ENCODE results near the gene ABHD2. TPM values are rescaled to one million over a fixed set of nuclear protein-coding genes. Genes with fewer than 3 reads are reported as not detected.
"Not testable (repeated sequence)": the region's sequence is repeated elsewhere in the genome, so short reads cannot be mapped to it uniquely, and the experiment has no call there.

The ABHD2 gene
- total RNA-seq, 3 donors from 2014 or later = 48.9 to 72.6 (median 64.1) TPM

DNA sequence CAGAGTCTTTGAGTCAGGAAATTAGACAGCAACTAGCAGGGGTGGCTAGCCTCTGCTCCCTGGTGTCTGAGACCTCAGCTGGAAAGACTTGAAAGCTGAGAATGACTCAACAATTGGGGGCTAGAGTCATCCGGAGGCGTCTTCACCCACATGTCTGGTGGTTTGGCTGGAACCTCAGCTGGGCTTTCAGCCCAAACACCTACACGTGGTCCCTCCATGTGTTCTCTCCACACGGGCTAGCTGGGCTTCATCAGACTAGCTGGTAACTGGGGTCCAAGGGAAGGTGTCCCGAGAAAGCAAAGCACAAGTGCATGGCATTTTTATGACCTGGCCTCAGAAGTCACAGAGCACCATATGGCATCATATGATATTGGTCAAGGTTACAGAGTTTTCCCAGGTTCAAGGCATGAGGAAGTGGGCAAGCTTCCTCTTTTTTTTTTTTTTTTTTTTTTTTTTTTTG, 19.9 kb upstream of the ABHD2 start:
- H3K4me3 Mint-ChIP-seq = no peak overlapping the region
- peaks cover 19% of the 10 kb centered on the region for H3K9me3 Mint-ChIP-seq
- peaks cover 11% of the 10 kb centered on the region for H3K4me1 Mint-ChIP-seq (ENCODE audit: low read depth)
- peaks cover 2% of the 10 kb centered on the region for H3K27me3 Mint-ChIP-seq (ENCODE audit: low read depth)
- DNase-seq (peak; percentile 17), ATAC-seq (peak; percentile 82 to 89)
- H3K36me3 Mint-ChIP-seq (ENCODE audit: insufficient read depth) = peaks cover 2% of the 10 kb centered on the region

DNA sequence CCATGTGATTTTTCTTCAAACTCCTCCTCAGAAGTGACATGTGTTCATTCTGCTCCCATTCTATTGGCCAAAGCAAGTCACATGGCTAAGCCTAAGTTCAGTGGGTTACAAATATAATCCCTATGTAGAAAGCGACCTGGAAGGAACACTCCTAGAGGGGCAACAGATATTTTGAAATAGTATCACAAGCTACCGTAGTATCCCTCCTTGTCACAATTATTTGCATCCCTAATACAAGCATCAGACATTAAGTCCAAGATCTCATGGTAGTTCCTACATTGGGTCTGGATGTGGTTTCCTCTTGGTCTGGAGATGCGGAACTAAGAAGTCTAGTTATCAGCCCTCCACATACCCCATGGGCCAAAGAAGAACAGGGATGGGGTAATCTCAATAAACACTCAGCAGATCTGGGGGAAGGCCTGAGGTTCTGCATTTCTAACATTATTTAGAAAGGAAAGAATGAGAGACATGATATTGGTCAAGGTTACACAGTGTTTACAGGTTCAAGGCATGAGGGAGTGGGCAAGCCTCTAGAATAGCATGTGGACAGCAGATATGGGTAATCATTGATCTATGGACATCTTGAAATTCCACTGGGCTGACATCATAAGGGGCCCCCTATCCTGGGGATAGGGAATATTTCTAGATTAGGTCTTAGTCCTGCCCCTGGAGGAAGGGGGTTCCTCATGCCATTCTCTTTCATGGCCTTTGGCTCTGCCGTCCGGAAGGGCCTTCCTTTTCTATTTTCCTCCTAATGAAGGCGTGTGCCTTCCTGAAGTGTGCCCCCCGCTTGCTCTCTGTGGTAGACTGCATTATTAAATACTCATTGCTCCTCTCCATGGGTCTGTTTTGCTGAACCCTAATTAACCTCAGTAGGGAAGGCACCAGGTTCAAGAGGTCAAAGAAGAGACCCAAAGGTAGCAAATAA, 17.8 kb upstream of the ABHD2 start:
- Mint-ChIP-seq H3K9me3 (peaks cover 19% of the 10 kb centered on the region), H3K36me3 (ENCODE audit: insufficient read depth) (peaks cover 2% of the 10 kb centered on the region), H3K4me3 (no peak overlapping the region), H3K4me1 (ENCODE audit: low read depth) (peaks cover 11% of the 10 kb centered on the region), H3K27me3 (ENCODE audit: low read depth) (peaks cover 2% of the 10 kb centered on the region)
- DNase-seq = no peak
- no peak for ATAC-seq

DNA sequence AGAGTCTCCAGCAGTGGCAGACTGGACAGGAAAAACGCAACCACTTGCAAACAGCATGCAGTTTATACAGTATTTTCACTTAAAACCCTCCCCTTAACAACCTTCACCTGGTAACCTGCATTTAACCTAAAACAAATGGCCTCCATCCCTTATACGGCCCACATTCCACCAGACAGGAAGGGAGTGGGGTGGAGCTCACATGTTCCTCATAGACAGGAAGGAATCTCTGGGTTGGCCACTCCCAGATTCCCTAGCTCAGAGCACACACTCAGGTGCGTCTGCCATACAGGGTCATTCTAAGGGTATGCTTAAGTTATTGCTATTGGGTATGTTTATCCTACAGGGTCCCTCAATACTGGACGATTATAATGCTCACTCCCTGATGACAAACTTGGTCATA, 16.8 kb upstream of the ABHD2 start:
- ATAC-seq (no peak), DNase-seq (no peak)
- peaks cover 2% of the 10 kb centered on the region for H3K27me3 Mint-ChIP-seq (ENCODE audit: low read depth)
- peaks cover 2% of the 10 kb centered on the region for H3K36me3 Mint-ChIP-seq (ENCODE audit: insufficient read depth)
- H3K4me1 Mint-ChIP-seq (ENCODE audit: low read depth) = peaks cover 11% of the 10 kb centered on the region
- H3K9me3 Mint-ChIP-seq = peaks cover 13% of the 10 kb centered on the region
- H3K4me3 Mint-ChIP-seq = no peak overlapping the region

DNA sequence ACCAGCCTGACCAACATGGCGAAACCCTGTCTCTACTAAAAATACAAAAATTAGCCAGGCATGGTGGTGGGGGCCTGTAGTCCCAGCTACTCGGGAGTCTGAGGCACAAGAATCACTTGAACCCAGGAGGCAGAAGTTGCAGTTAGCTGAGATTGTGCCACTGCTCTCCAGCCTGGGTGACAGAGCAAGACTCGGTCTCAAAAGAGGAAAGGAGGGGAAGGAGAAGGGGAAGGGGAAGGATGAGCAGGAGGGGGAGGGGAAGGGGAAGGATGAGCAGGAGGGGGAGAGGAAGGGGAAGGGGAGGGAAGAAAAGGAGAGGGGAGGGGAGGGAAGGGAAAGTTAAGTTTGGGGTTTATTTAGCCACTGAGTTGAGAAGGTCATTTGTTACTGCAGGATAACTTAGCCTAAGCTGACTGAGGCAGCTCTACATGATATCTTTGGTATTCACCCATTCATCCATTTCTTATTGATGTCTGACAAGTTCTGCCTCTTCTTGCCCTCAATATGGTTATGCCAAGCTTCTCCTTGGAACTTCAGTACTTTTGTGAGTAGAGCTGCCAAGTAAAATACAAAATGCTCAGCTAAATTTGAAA, 15.9 kb upstream of the ABHD2 start:
- Mint-ChIP-seq H3K36me3 (ENCODE audit: insufficient read depth) (no peaks in the 10 kb centered on the region), H3K9me3 (peaks cover 5% of the 10 kb centered on the region), H3K27me3 (ENCODE audit: low read depth) (peaks cover 2% of the 10 kb centered on the region), H3K4me1 (ENCODE audit: low read depth) (peaks cover 11% of the 10 kb centered on the region), H3K4me3 (no peak overlapping the region)
- ATAC-seq = no peak
- no peak for DNase-seq

DNA sequence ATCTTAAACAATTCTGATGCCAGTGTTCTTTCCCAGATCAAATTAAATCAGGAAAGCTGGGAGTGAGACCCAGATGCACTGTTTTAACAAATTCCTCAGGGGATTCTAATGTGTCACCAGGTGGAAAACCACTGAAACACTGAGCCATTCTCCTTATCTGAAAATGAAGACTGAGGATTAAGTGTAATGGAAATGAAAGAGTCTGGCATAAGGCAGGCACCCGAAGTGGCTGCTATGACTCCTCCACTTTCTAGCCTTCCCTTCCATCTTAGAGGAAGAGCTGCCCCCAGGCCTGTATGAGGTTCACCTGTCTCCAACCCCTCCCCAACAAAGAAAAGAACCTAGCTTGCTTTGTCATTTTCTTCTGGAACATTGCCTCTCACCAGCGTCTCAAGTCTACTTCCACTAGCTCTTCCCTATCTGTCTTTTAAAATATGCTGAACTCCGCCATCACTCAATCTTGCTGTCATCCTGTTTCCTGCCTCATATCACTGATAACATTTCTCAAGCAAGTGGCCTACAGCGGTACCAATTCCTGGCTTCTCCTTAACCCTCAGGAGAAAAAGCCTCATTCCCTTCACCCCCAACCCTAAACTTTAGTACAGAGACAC, 13.7 kb upstream of the ABHD2 start:
- Mint-ChIP-seq H3K4me1 (ENCODE audit: low read depth) (peaks cover 6% of the 10 kb centered on the region), H3K27me3 (ENCODE audit: low read depth) (peaks cover 2% of the 10 kb centered on the region), H3K4me3 (no peak overlapping the region), H3K36me3 (ENCODE audit: insufficient read depth) (no peaks in the 10 kb centered on the region), H3K9me3 (no peaks in the 10 kb centered on the region)
- ATAC-seq (no peak), DNase-seq (no peak)

DNA sequence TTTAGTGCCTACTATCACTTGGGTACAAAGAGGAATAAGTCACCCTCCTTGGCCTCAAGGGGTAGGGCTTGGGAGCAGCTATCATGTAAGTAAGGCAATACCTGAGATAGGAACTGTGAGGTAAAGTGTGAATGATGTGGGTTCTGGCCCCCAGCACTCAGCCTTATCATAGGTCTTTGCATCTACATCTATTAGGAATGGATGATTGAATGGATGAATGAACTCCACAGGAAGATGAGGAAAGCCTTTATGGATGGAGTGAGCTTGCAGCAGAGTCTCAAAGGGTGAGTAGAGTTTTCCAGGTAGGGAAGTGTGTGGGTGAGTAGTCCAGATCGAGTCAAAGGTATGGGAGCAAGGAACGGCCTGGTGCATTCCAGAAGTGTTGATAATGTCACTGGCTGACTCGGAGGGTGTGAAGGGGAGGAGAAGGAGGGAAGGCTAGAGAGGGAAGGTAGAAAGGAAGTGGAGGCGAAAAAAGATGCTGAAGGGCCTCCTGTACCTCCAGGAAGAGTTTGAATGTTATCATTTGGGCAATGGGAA, 13.1 kb upstream of the ABHD2 start:
- DNase-seq (no peak), ATAC-seq (no peak)
- Mint-ChIP-seq H3K4me1 (ENCODE audit: low read depth) (peaks cover 6% of the 10 kb centered on the region), H3K4me3 (no peak overlapping the region), H3K36me3 (ENCODE audit: insufficient read depth) (no peaks in the 10 kb centered on the region), H3K9me3 (no peaks in the 10 kb centered on the region), H3K27me3 (ENCODE audit: low read depth) (peaks cover 2% of the 10 kb centered on the region)

DNA sequence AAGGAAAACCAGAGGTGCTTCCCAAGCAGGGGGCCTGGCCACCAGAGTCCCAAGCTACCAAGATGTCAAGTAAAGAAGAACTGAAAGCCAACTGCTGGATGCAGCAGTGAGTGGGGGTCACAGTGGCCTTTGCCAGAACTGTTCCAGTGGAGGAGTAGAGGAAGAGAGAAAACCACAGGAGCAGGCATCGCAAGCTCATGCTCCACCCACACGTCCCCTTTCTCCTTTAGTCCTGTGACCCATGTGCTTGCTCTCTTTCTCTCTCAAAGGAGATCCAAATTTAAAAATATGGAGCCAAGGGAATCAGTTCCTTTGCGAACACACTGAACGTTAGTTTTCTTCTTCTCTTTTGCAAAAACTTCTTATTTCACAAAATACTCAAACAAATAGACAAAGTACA, 12.4 kb upstream of the ABHD2 start:
- no peak overlapping the region for H3K4me3 Mint-ChIP-seq
- no peak for ATAC-seq
- DNase-seq = no peak
- peaks cover 6% of the 10 kb centered on the region for H3K4me1 Mint-ChIP-seq (ENCODE audit: low read depth)
- H3K27me3 Mint-ChIP-seq (ENCODE audit: low read depth) = peaks cover 2% of the 10 kb centered on the region
- no peaks in the 10 kb centered on the region for H3K36me3 Mint-ChIP-seq (ENCODE audit: insufficient read depth)
- no peaks in the 10 kb centered on the region for H3K9me3 Mint-ChIP-seq

DNA sequence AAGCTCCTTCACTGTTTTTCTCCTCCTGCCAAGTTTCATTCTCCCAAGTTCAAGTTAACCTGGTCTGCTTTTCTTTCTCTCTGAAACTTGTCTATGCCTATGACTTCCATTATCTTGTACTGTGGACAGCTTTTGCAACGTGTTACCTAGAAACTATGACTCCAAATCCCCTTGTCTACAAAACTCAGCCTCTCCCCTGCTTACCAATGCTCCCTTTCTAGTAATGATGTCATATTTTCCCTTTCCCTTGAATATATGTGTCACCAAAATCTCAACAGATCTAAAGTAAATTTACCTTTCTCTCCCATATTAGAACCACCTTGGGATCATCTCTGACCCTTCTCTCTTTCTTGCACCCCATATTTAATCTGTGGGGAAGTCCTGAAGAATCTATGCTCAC, 10.5 kb upstream of the ABHD2 start:
- ATAC-seq = peak; percentile 70 to 84
- H3K4me1 Mint-ChIP-seq (ENCODE audit: low read depth) = peaks cover 6% of the 10 kb centered on the region
- no peaks in the 10 kb centered on the region for H3K9me3 Mint-ChIP-seq
- H3K4me3 Mint-ChIP-seq = no peak overlapping the region
- no peak for DNase-seq
- H3K27me3 Mint-ChIP-seq (ENCODE audit: low read depth) = peaks cover 3% of the 10 kb centered on the region
- H3K36me3 Mint-ChIP-seq (ENCODE audit: insufficient read depth) = no peaks in the 10 kb centered on the region

DNA sequence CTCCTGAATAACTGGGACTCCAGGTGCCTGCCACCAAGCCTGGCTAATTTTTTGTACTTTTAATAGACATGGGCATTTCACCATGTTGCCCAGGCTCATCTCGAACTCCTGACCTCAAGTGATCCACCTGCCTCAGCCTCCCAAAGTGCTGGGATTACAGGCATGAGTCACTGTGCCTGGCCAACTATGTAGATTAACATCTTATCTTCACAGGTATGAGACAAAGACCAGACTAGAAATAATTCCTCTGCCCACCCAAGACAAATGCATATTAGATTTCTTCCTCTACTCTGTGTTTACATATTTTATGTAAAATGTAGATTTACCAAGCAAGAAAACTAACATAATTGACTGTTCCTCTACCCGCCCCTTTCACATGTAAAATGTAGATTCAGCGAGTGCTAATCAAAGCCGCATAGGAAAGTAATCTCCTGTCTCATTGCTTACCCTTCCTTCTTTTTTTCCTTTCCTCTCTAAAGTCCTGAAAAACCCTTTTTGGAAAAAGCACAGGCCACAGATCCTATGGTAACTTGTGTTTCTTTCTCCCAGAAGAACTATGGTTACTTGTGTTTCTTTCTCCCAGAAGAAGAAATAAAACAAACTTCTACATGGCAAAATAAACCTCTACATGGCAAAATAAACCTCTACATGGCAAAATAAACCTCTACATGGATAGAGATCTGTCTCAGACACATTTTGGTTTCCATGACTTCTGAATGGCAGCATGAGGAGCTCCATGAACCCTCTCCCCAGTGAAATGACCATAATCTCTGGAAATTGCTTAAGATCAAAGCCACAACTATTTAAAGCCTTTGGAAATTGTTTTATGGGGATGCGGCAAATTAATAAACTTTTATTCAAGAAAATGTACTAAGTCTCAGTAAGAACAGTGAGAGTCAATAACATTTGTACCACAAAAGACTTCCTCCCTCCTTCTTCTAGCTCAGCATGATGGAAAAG, 9.1 kb upstream of the ABHD2 start:
- Mint-ChIP-seq H3K4me1 (ENCODE audit: low read depth) (peaks cover 6% of the 10 kb centered on the region), H3K4me3 (no peak overlapping the region), H3K9me3 (no peaks in the 10 kb centered on the region), H3K27me3 (ENCODE audit: low read depth) (peaks cover 3% of the 10 kb centered on the region), H3K36me3 (ENCODE audit: insufficient read depth) (no peaks in the 10 kb centered on the region)
- ATAC-seq (no peak), DNase-seq (no peak)

DNA sequence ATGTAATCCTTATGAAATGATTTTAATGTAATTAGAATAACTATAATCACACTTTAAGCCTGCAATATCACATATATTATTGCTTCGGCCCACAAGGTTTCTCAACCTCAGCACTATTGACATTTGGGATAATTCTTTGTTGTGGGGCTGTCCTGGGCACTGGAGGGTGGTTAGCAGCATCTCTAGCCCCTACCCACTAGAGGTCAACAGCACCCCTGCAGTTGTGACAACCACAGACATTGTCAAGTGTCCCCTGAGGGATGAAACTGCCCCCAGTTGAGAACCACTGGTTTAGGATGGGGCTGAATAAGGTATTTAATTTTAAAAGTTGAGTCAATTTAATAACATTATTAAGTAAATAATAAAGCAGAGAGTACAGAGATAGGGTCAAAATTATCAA, 6.4 kb upstream of the ABHD2 start:
- Mint-ChIP-seq H3K4me1 (ENCODE audit: low read depth) (peaks cover 6% of the 10 kb centered on the region), H3K36me3 (ENCODE audit: insufficient read depth) (no peaks in the 10 kb centered on the region), H3K27me3 (ENCODE audit: low read depth) (peaks cover 3% of the 10 kb centered on the region), H3K4me3 (no peak overlapping the region), H3K9me3 (no peaks in the 10 kb centered on the region)
- no peak for ATAC-seq
- DNase-seq = no peak

DNA sequence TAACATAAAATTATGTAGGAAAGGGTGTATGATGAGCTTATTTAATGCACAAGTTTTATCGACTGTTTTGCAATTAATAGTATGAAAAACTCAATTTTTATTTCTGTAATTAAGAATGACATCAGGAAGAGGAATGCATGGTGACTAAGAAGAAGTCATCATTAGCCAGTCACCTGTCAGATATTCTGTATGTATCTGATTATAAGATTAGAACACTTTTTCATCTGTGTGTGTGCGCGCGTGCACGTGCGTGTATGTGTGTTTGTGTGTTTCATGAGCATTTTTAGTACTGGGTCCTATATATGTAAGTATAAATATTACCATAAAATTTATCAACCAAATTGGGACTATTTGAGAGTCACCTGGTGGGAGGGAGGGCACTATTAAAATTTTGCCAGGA, 5.0 kb upstream of the ABHD2 start:
- Mint-ChIP-seq H3K4me1 (ENCODE audit: low read depth) (no peaks in the 10 kb centered on the region), H3K9me3 (no peaks in the 10 kb centered on the region), H3K27me3 (ENCODE audit: low read depth) (peaks cover 3% of the 10 kb centered on the region), H3K4me3 (no peak overlapping the region), H3K36me3 (ENCODE audit: insufficient read depth) (no peaks in the 10 kb centered on the region)
- DNase-seq (no peak), ATAC-seq (no peak)

DNA sequence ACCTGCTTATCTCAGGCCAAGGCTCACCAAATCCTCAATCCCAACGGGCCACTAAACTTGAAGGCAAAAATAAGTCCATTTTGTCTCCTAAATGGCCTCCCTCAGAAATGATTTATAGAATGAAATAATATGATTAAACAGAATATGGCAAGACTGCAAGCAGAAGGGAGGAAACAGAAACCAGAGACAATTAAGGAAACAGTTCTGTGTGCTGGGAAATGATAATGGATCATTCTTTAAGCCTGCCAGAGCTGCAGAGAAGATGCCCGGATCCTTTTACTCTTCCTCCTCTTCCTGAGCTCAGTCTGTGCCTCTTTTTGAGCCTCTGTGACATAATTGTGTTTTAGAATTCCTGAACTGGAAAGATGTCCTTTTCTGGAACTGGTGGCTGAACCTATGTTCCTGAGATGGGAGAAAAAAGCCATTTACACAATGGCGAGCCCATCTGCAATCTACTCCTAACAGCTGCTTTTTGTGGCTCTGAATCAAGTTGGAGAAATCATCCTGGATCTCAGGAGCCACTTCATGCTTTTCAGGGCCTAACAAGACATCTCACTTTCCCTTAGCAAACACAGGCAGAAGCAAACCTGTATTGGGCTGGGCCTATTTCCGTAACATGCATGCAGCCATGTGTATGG, 2.8 kb upstream of the ABHD2 start:
- Mint-ChIP-seq H3K36me3 (ENCODE audit: insufficient read depth) (no peaks in the 10 kb centered on the region), H3K27me3 (ENCODE audit: low read depth) (peaks cover 3% of the 10 kb centered on the region), H3K4me1 (ENCODE audit: low read depth) (peaks cover 13% of the 10 kb centered on the region), H3K9me3 (no peaks in the 10 kb centered on the region), H3K4me3 (no peak overlapping the region)
- no peak for ATAC-seq
- no peak for DNase-seq

DNA sequence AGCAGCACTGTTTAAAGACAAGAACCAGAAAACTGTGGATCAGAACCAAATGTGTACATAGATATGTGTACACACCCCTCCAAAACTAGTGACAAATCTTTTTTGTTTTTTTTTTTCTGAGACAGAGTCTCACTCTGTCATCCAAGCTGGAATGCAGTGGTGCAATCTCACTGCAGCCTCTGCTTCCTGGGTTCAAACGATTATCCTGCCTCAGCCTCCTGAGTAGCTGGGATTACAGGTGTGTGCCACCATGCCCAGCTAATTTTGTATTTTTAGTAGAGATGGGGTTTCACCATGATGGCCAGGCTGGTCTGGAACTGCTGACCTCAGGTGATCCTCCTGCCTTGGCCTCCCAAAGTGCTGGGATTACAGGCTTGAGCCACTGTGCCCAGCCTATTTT, 2.3 kb upstream of the ABHD2 start:
- not testable (repeated sequence) for H3K4me3 Mint-ChIP-seq; H3K36me3 Mint-ChIP-seq (ENCODE audit: insufficient read depth); H3K9me3 Mint-ChIP-seq; H3K27me3 Mint-ChIP-seq (ENCODE audit: low read depth); DNase-seq; ATAC-seq
- H3K4me1 Mint-ChIP-seq (ENCODE audit: low read depth) = peaks cover 18% of the 10 kb centered on the region
